HepG2 (cell line): ENCODE data around the gene CD300LD. TPM values are rescaled to one million over a fixed set of nuclear protein-coding genes. Genes with fewer than 3 reads are reported as not detected.

Experiments used
- ATAC-seq: fragments of 200-7000 bp; cut with Tn5 transposase; 3 replicates; pipeline ENCODE4 v1.9.1; 2020; ENCODE audit warnings: mild to moderate bottlenecking, moderate library complexity
- BruUV-seq: library from RNA; stranded (reverse); fragments of 400-500 nt; replicated peaks from 2 replicates; lab custom pipeline; 2021; lab: Mats Ljungman, UMichigan
- CTCF ChIA-PET: fragments of 300-600 bp; formaldehyde crosslinking; extraction: SDS; loops from one replicate; lab custom pipeline; 2021; ENCODE audit warnings: low total read pairs, inconsistent platforms, low intra/inter-chr PET ratio; lab: Yijun Ruan, JAX
- POLR2A ChIA-PET: fragments of 350-600 bp; sonication (Branson Sonifier 250); formaldehyde crosslinking; loops from one replicate; lab custom pipeline; 2020; ENCODE audit warnings: antibody characterized with exemption, inconsistent platforms; lab: Yijun Ruan, JAX
- DNase-seq: peaks from one replicate; pipeline ENCODE4 v3.0.0-alpha.2; 2015; ENCODE audit warnings: low spot score
- FAIRE-seq: peaks from 3 replicates; lab custom pipeline; 2011; peaks lifted over from hg19 to GRCh38; lab: Jason Lieb, UNC
- H2AFZ ChIP-seq: one replicate; pipeline ENCODE4 v1.6.1; 2011; ENCODE audit warnings: low read length, inconsistent platforms
- H3K27ac ChIP-seq: fragments of 300-600 bp; 3 replicates; pipeline ENCODE4 v1.8.0; 2011; ENCODE audit warnings: mixed run types, mild to moderate bottlenecking, mixed read lengths, low read length, inconsistent platforms; ENCODE audit not compliant: insufficient read depth; ENCODE audit errors: extremely low read length
- H3K27me3 ChIP-seq, 2 experiments: fragments of 200-600 bp in 1 of 2; 2 replicates in 1 of 2; 3 replicates in 1 of 2; pipeline versions ENCODE4 v1.6.0 to v1.8.0; 2011; ENCODE audit warnings: low read length in 2 of 2, mild to moderate bottlenecking in 2 of 2, moderate library complexity in 2 of 2, inconsistent platforms in 1 of 2; ENCODE audit not compliant: insufficient read depth in 2 of 2, control insufficient read depth in 1 of 2
- H3K36me3 ChIP-seq, 2 experiments: fragments of 200-600 bp in 1 of 2; replicated peaks in 1 of 2; 2 replicates in 1 of 2; 3 replicates in 1 of 2; pipeline versions ENCODE4 v1.5.1 to v1.8.0; 2011; ENCODE audit warnings: low read length in 2 of 2, inconsistent platforms in 1 of 2; ENCODE audit not compliant: insufficient read depth in 2 of 2, control insufficient read depth in 1 of 2
- H3K4me1 ChIP-seq: 2 replicates; pipeline ENCODE4 v1.5.1; 2012; ENCODE audit warnings: low read length, inconsistent platforms; ENCODE audit not compliant: insufficient read depth
- H3K4me2 ChIP-seq: 2 replicates; pipeline ENCODE4 v1.6.0; 2011; ENCODE audit warnings: low read depth, low read length, inconsistent platforms
- H3K4me3 ChIP-seq, 3 experiments: fragments of 200-600 bp in 1 of 3; sonication (generic), shearing (Covaris generic) in 1 of 3; replicated peaks in 1 of 3; 2 replicates each; pipeline ENCODE4 v1.5.1; 2011 to 2016; ENCODE audit warnings: low read length in 3 of 3, inconsistent platforms in 2 of 3, low read depth in 2 of 3, mild to moderate bottlenecking in 2 of 3, control low read depth in 1 of 3, mixed read lengths in 1 of 3; ENCODE audit not compliant: insufficient read depth in 1 of 3
- H3K79me2 ChIP-seq: one replicate; pipeline ENCODE4 v1.6.1; 2011; ENCODE audit warnings: low read length, inconsistent platforms; ENCODE audit not compliant: insufficient read depth
- H3K9ac ChIP-seq: 2 replicates; pipeline ENCODE4 v1.6.0; 2011; ENCODE audit warnings: mild to moderate bottlenecking, low read depth, low read length, inconsistent platforms; ENCODE audit not compliant: insufficient read depth
- H3K9me3 ChIP-seq: 2 replicates; pipeline ENCODE4 v1.5.1; 2012; ENCODE audit warnings: mild to moderate bottlenecking, low read length
- H4K20me1 ChIP-seq: 2 replicates; pipeline ENCODE4 v1.6.0; 2011; ENCODE audit warnings: inconsistent platforms, mild to moderate bottlenecking, low read length, moderate library complexity; ENCODE audit not compliant: insufficient read depth
- ARNT2 ChIP-seq: sonication (generic); formaldehyde crosslinking; IDR thresholded peaks from 2 replicates; pipeline ENCODE4 v1.8.0; 2022; ENCODE audit warnings: mild to moderate bottlenecking, low read depth, missing genetic modification reagents, moderate library complexity
- CREB1 ChIP-seq, 2 experiments: fragments of 450-650 bp in 1 of 2; IDR thresholded peaks; 2 replicates each; pipeline ENCODE4 v1.6.1; 2016 to 2017; ENCODE audit warnings: control low read depth in 1 of 2, mild to moderate bottlenecking in 1 of 2, missing compliant biosample characterization in 1 of 2, missing genetic modification characterization in 1 of 2
- HMG20A ChIP-seq: IDR thresholded peaks from 2 replicates; pipeline ENCODE4 v1.6.1; 2016; ENCODE audit warnings: borderline replicate concordance
- HNRNPUL1 ChIP-seq: fragments of 200-400 bp; formaldehyde crosslinking; IDR thresholded peaks from 2 replicates; pipeline ENCODE4 v1.6.1; 2017; ENCODE audit warnings: low read depth, mild to moderate bottlenecking, low read length, moderate library complexity
- KDM5A ChIP-seq: fragments of 200-600 bp; sonication (generic); IDR thresholded peaks from 2 replicates; pipeline ENCODE4 v1.7.0; 2018; ENCODE audit warnings: antibody characterized with exemption, mild to moderate bottlenecking, low read length, borderline replicate concordance
- PCBP2 ChIP-seq: fragments of 200-400 bp; formaldehyde crosslinking; optimal IDR thresholded peaks from 2 replicates; pipeline ENCODE3; 2018; ENCODE audit warnings: low read length, low read depth; ENCODE audit not compliant: poor library complexity, severe bottlenecking
- PLSCR1 ChIP-seq: sonication (generic); formaldehyde crosslinking; IDR thresholded peaks from 2 replicates; pipeline ENCODE4 v1.5.0; 2020; ENCODE audit warnings: missing genetic modification reagents, mild to moderate bottlenecking, borderline replicate concordance
- PRDM10 ChIP-seq: sonication (generic); formaldehyde crosslinking; IDR thresholded peaks from 2 replicates; pipeline ENCODE4 v1.4.0; 2020; ENCODE audit warnings: low read depth, missing genetic modification reagents
- RELA ChIP-seq: sonication (generic); formaldehyde crosslinking; IDR thresholded peaks from 2 replicates; pipeline ENCODE4 v1.4.0; 2020; ENCODE audit warnings: missing genetic modification reagents
- SETDB1 ChIP-seq: sonication (generic); formaldehyde crosslinking; IDR thresholded peaks from 2 replicates; pipeline ENCODE4 v1.5.1; 2020; ENCODE audit warnings: missing genetic modification reagents, mild to moderate bottlenecking, borderline replicate concordance
- SOX6 ChIP-seq, 2 experiments: fragments of 450-650 bp in 1 of 2; sonication (generic) in 1 of 2; formaldehyde crosslinking in 1 of 2; IDR thresholded peaks; 2 replicates each; pipeline versions ENCODE4 v1.4.0 to v1.6.1; 2017 to 2020; ENCODE audit warnings: antibody characterized with exemption in 1 of 2, mild to moderate bottlenecking in 1 of 2, missing genetic modification reagents in 1 of 2
- TBX2 ChIP-seq: sonication (generic); formaldehyde crosslinking; IDR thresholded peaks from 2 replicates; pipeline ENCODE4 v1.5.0; 2020; ENCODE audit warnings: missing genetic modification reagents, mild to moderate bottlenecking, borderline replicate concordance
- ZNF10 ChIP-seq: sonication (generic); formaldehyde crosslinking; IDR thresholded peaks from 2 replicates; pipeline ENCODE4 v1.4.0; 2020; ENCODE audit warnings: mild to moderate bottlenecking, low read depth, missing genetic modification reagents, borderline replicate concordance
- ZNF17 ChIP-seq: sonication (generic); formaldehyde crosslinking; IDR thresholded peaks from 2 replicates; pipeline ENCODE4 v1.5.0; 2020; ENCODE audit warnings: mild to moderate bottlenecking, missing genetic modification reagents
- ZNF18 ChIP-seq: sonication (generic); formaldehyde crosslinking; IDR thresholded peaks from 2 replicates; pipeline ENCODE4 v1.8.0; 2022; ENCODE audit warnings: mild to moderate bottlenecking, missing genetic modification reagents; ENCODE audit not compliant: insufficient replicate concordance
- ZNF709 ChIP-seq: sonication (generic); formaldehyde crosslinking; IDR thresholded peaks from 2 replicates; pipeline ENCODE4 v1.5.0; 2020; ENCODE audit warnings: mild to moderate bottlenecking, missing genetic modification reagents
- WGBS: methylation state at CpG from one replicate; pipeline ENCODE4 v1.1.6; 2017; ENCODE audit warnings: low lambda C conversion rate; 5-methylcytosine and 5-hydroxymethylcytosine counted together
- in situ Hi-C: cut with HindIII; loops from 2 replicates; pipeline ENCODE4 v1.10.0; 2017; ENCODE audit warnings: low pct_unique_long_range_greater_than_20kb; ENCODE audit not compliant: extremely low pct_ligation_motif_present
- intact Hi-C: fragments of 100-400 bp; cut with micrococcal nuclease; formaldehyde crosslinking; loops from one replicate; pipeline ENCODE4 v1.10.0; 2022; ENCODE audit not compliant: unreplicated experiment
- polyA plus RNA-seq, 8 experiments: library from polyadenylated mRNA; depleted of rRNA in 3 of 8; stranded (reverse) in 7 of 8; unstranded in 1 of 8; fragments of >200 nt; fragmentation: Illumina TruSeq in 4 of 8; extraction: Trizol in 4 of 8; gene quantifications; 2 replicates each; pipeline versions ENCODE4 v1.2.1 to v1.2.3, GENCODE V29; 2011 to 2016; ENCODE audit warnings: low read depth in 4 of 8, missing spikeins in 1 of 8, mixed read lengths in 1 of 8; ENCODE audit not compliant: insufficient read depth in 1 of 8
- total RNA-seq, 5 experiments: library from RNA; depleted of rRNA; stranded (reverse); fragments of >200 nt; fragmentation: Illumina TruSeq; extraction: Trizol; gene quantifications; 2 replicates each; pipeline ENCODE4 v1.2.3, GENCODE V29; 2016; ENCODE audit warnings: low read depth in 1 of 5

Gene CD300LD
- total and polyA plus RNA-seq, 2 of the 13 experiments (the other 11 are each of a cell fraction or from before 2014, with no cell fraction given): not detected

- Histone ChIP-seq H3K9ac (no peak overlapping the region), H3K4me1 (no peaks in the 10 kb centered on the region), H3K9me3 (no peaks in the 10 kb centered on the region), H3K4me2 (no peak overlapping the region), H4K20me1 (no peaks in the 10 kb centered on the region), H3K36me3 (no peaks in the 10 kb centered on the region), H2AFZ (no peak overlapping the region), H3K4me3 (no peak overlapping the region), H3K27me3 (peaks cover 31 to 100% of the 10 kb centered on the region in 2 experiments), H3K27ac (no peak overlapping the region), H3K79me2 (no peaks in the 10 kb centered on the region)
- DNase-seq (no peak), ATAC-seq (no peak), FAIRE-seq (no peak)
- intact Hi-C loops: no loop called here
- no TSS peak for BruUV-seq
- POLR2A ChIA-PET: no interaction called here
- in situ Hi-C loops: no loop called here
- CTCF ChIA-PET: no interaction called here
- WGBS: 34% methylated on average over 15 of the region's 16 CpGs
- no peak for TF ChIP-seq HMG20A (CRISPR knock-in tag)
- no peak for TF ChIP-seq PLSCR1
- TF ChIP-seq SETDB1 (CRISPR knock-in tag): no peak
- no peak for TF ChIP-seq TBX2
- no peak for TF ChIP-seq PCBP2
- no peak for TF ChIP-seq ZNF18 (CRISPR knock-in tag)
- no peak for TF ChIP-seq ZNF709
- TF ChIP-seq ARNT2: no peak
- TF ChIP-seq KDM5A: no peak
- TF ChIP-seq RELA (CRISPR knock-in tag): no peak
- TF ChIP-seq HNRNPUL1: no peak
- TF ChIP-seq CREB1 (IDR thresholded peaks at IDR 0.05): peak; percentile 69; the same call in 1 of the 2 replicates
- TF ChIP-seq CREB1 (CRISPR knock-in tag; IDR thresholded peaks at IDR 0.05): no peak
- TF ChIP-seq ZNF17 (CRISPR knock-in tag): no peak
- no peak for TF ChIP-seq PRDM10 (CRISPR knock-in tag)
- TF ChIP-seq ZNF10 (CRISPR knock-in tag): no peak
- TF ChIP-seq SOX6 (IDR thresholded peaks at IDR 0.05): 0 out of 2 replicates have a peak, but pooled peaks have one; percentile 66
- no peak for TF ChIP-seq SOX6 (CRISPR knock-in tag; IDR thresholded peaks at IDR 0.05)
Measured at GRCh38 chr17:74544991-74545842, 46.9 kb downstream of the CD300LD start.
